ENCODE data around the gene ATG12. TPM values are rescaled to one million over a fixed set of nuclear protein-coding genes. Genes with fewer than 3 reads are reported as not detected.
"Not testable (repeated sequence)": the region's sequence is repeated elsewhere in the genome, so short reads cannot be mapped to it uniquely, and the experiment has no call there.

ATG12 gene
- total RNA-seq, 1 donor from 2014 or later = 122 TPM

DNA sequence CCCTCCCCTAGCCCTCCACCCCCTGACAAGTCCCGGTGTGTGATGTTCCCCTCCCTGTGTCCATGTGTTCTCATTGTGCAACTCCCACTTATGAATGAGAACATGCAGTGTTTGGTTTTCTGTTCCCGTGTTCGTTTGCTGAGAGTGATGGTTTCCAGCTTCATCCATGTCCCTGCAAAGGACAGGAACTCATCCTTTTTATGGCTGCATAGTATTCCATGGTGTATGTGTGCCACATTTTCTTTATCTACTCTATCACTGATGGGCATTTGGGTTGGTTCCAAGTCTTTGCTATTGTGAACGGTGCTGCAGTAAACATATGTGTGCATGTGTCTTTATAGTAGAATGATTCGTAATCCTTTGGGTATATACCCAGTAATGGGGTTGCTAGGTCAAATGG, 36.0 kb upstream of the ATG12 start:
- not testable (repeated sequence) for H2AFZ ChIP-seq (replicated peaks); H3K36me3 ChIP-seq

GRCh38 chr5:115875447-115875846, 34.1 kb upstream of the ATG12 start:
- Histone ChIP-seq H3K36me3 (no peaks in the 10 kb centered on the region), H3K4me1 (no peaks in the 10 kb centered on the region), H3K79me2 (ENCODE audit: low read depth) (no peaks in the 10 kb centered on the region), H3K27ac (no peak overlapping the region), H3K4me3 (no peak overlapping the region), H2AFZ (replicated peaks) (no peak overlapping the region), H4K20me1 (ENCODE audit: low read depth) (no peaks in the 10 kb centered on the region), H3F3A (ENCODE audit: low read depth) (no peaks in the 10 kb centered on the region), H3K4me2 (no peak overlapping the region), H3K27me3 (no peaks in the 10 kb centered on the region), H3K9me3 (ENCODE audit: low read depth) (no peaks in the 10 kb centered on the region), H3K9ac (no peak overlapping the region)
- peak; percentile 26 for DNase-seq (ENCODE audit: low spot score)
- Mint-ChIP-seq H3K4me3 (no peak overlapping the region), H3K4me1 (peaks cover 7% of the 10 kb centered on the region), H3K27ac (no peak overlapping the region), H3K36me3 (peaks cover 40% of the 10 kb centered on the region), H3K9me3 (peaks cover 29% of the 10 kb centered on the region), H3K27me3 (ENCODE audit: insufficient read depth, low read depth) (no peaks in the 10 kb centered on the region)
- TF ChIP-seq EZH2 (IDR thresholded peaks at IDR 0.05) (no peak), EZH2phosphoT487 (IDR thresholded peaks at IDR 0.05) (no peak), CTCF (IDR thresholded peaks at IDR 0.05) (peak; percentile 40)

More for the DNA sequence above, 36.0 kb upstream of the ATG12 start:
- not testable (repeated sequence) for H3K4me2 ChIP-seq; H3K9me3 ChIP-seq (ENCODE audit: low read depth); H4K20me1 ChIP-seq (ENCODE audit: low read depth); H3K27ac Mint-ChIP-seq; H3K79me2 ChIP-seq (ENCODE audit: low read depth); H3K4me1 ChIP-seq; H3K27ac ChIP-seq; H3K4me3 Mint-ChIP-seq; H3K9ac ChIP-seq; H3K27me3 ChIP-seq; H3F3A ChIP-seq (ENCODE audit: low read depth); H3K4me3 ChIP-seq; DNase-seq (ENCODE audit: low spot score); H3K27me3 Mint-ChIP-seq (ENCODE audit: insufficient read depth, low read depth)
- Mint-ChIP-seq H3K36me3 (peaks cover 41% of the 10 kb centered on the region), H3K4me1 (peaks cover 14% of the 10 kb centered on the region), H3K9me3 (peaks cover 37% of the 10 kb centered on the region)

DNA sequence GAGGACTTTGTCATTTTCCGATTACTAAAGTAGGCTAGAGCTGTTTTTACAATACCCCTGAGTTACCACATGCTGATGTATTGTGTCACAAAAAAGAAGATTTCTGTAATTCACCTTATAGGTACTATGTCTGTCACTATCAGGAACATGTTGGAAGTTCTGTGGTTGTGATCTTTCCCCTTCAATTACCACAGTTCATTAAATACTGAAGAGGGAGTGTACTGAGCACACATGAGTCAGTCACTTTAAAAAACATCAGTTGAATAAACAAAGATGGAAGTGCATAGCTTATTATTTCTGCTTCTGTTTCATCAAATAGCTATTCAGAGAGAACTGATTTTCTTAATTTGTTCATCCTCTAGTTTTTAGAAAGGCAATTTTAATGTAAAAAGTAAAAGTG, 32.0 kb upstream of the ATG12 start:
- Mint-ChIP-seq H3K9me3 (peaks cover 10% of the 10 kb centered on the region), H3K27me3 (ENCODE audit: insufficient read depth, low read depth) (no peaks in the 10 kb centered on the region), H3K4me3 (no peak overlapping the region), H3K27ac (no peak overlapping the region), H3K4me1 (peaks cover 7% of the 10 kb centered on the region), H3K36me3 (peaks cover 33% of the 10 kb centered on the region)
- Histone ChIP-seq H3K4me1 (no peaks in the 10 kb centered on the region), H3K27me3 (no peaks in the 10 kb centered on the region), H3K9ac (no peak overlapping the region), H3K27ac (no peak overlapping the region), H4K20me1 (ENCODE audit: low read depth) (no peaks in the 10 kb centered on the region), H3K36me3 (no peaks in the 10 kb centered on the region), H3K4me3 (no peak overlapping the region), H3K4me2 (no peak overlapping the region), H3K9me3 (ENCODE audit: low read depth) (no peaks in the 10 kb centered on the region), H3F3A (ENCODE audit: low read depth) (no peaks in the 10 kb centered on the region), H2AFZ (replicated peaks) (no peak overlapping the region), H3K79me2 (ENCODE audit: low read depth) (no peaks in the 10 kb centered on the region)
- no peak for DNase-seq (ENCODE audit: low spot score)
- TF ChIP-seq EZH2phosphoT487 (IDR thresholded peaks at IDR 0.05) (no peak), EZH2 (IDR thresholded peaks at IDR 0.05) (no peak), CTCF (IDR thresholded peaks at IDR 0.05) (no peak)

DNA sequence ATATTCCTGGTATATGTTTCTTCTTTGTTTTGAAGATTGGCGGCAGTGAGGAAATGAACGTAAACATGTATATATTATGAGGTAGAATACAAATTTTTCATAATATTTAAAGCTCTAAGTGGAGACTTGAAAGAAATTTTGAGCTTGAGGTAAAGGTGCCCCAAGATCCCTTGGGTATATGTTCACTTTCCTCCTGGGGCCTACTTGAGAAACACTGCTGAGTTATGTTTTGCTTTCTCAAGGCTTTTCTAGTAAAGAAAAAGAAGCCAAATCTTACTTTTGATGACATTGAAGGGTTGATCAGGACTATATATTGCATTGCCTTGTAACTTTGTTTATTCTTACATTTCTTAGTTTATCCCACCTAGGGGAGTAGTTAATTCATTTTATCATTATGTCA, 31.1 kb upstream of the ATG12 start:
- H3K4me3 Mint-ChIP-seq = no peak overlapping the region
- H3K36me3 Mint-ChIP-seq = peaks cover 24% of the 10 kb centered on the region
- Histone ChIP-seq H4K20me1 (ENCODE audit: low read depth) (no peaks in the 10 kb centered on the region), H3K79me2 (ENCODE audit: low read depth) (no peaks in the 10 kb centered on the region), H3K27me3 (no peaks in the 10 kb centered on the region), H3K36me3 (no peaks in the 10 kb centered on the region), H3K27ac (no peak overlapping the region), H3F3A (ENCODE audit: low read depth) (no peaks in the 10 kb centered on the region), H3K4me2 (no peak overlapping the region), H3K9me3 (ENCODE audit: low read depth) (no peaks in the 10 kb centered on the region), H3K9ac (no peak overlapping the region), H2AFZ (replicated peaks) (no peak overlapping the region), H3K4me1 (no peaks in the 10 kb centered on the region), H3K4me3 (no peak overlapping the region)
- no peak for DNase-seq (ENCODE audit: low spot score)
- no peak overlapping the region for H3K27ac Mint-ChIP-seq
- no peaks in the 10 kb centered on the region for H3K27me3 Mint-ChIP-seq (ENCODE audit: insufficient read depth, low read depth)
- no peak for TF ChIP-seq EZH2 (IDR thresholded peaks at IDR 0.05)
- no peak for TF ChIP-seq CTCF (IDR thresholded peaks at IDR 0.05)
- no peak for TF ChIP-seq EZH2phosphoT487 (IDR thresholded peaks at IDR 0.05)
- H3K9me3 Mint-ChIP-seq = peaks cover 2% of the 10 kb centered on the region
- peaks cover 7% of the 10 kb centered on the region for H3K4me1 Mint-ChIP-seq

All from neural progenitor cell (in vitro differentiated cells).